Kidney (tissue), 14 donors: Measurements from ENCODE around the gene MEOX1. TPM values are rescaled to one million over a fixed set of nuclear protein-coding genes. Genes with fewer than 3 reads are reported as not detected.

Experiments
- DNase-seq, 5 donors: peaks; one replicate each; pipeline ENCODE4 v3.0.0-alpha.2; 2013 to 2020
- FAIRE-seq: peaks from 2 replicates; lab custom pipeline; 2012; peaks lifted over from hg19 to GRCh38; lab: Jason Lieb, UNC
- H3K27ac ChIP-seq, 2 donors: one replicate each; pipeline ENCODE4 v1.7.0; 2013; ENCODE audit warnings: low read depth in 2 of 2, low read length in 2 of 2, inconsistent platforms in 1 of 2
- H3K27me3 ChIP-seq: one replicate; pipeline ENCODE4 v1.7.1; 2013; ENCODE audit warnings: low read length, inconsistent platforms; ENCODE audit not compliant: control insufficient read depth, insufficient read depth
- H3K36me3 ChIP-seq, 3 donors: one replicate each; pipeline versions ENCODE4 v1.7.0 to v1.7.1; 2013; ENCODE audit warnings: low read length in 3 of 3, control low read depth in 1 of 3, inconsistent platforms in 1 of 3; ENCODE audit not compliant: insufficient read depth in 3 of 3, control insufficient read depth in 2 of 3
- H3K4me1 ChIP-seq, 3 donors: one replicate each; pipeline versions ENCODE4 v1.7.0 to v1.7.1; 2013; ENCODE audit warnings: low read length in 3 of 3, inconsistent platforms in 1 of 3, low read depth in 1 of 3; ENCODE audit not compliant: control insufficient read depth in 2 of 3, insufficient read depth in 2 of 3
- H3K4me3 ChIP-seq, 3 donors: one replicate each; pipeline versions ENCODE4 v1.7.0 to v1.8.1; 2013; ENCODE audit warnings: low read length in 3 of 3, control low read depth in 1 of 3, inconsistent platforms in 1 of 3
- H3K9ac ChIP-seq, 3 donors: one replicate each; pipeline versions ENCODE4 v1.7.0 to v1.7.1; 2013; ENCODE audit warnings: low read length in 3 of 3, control low read depth in 1 of 3, inconsistent platforms in 1 of 3
- H3K9me3 ChIP-seq, 3 donors: one replicate each; pipeline versions ENCODE4 v1.7.0 to v1.7.1; 2013; ENCODE audit warnings: low read length in 3 of 3, control low read depth in 1 of 3, inconsistent platforms in 1 of 3; ENCODE audit not compliant: control insufficient read depth in 2 of 3, insufficient read depth in 1 of 3
- CTCF ChIP-seq: IDR thresholded peaks from 3 replicates; pipeline ENCODE4 v1.5.1; 2012; ENCODE audit warnings: mild to moderate bottlenecking, moderate library complexity, borderline replicate concordance; ENCODE audit not compliant: insufficient read depth; ENCODE audit errors: extremely low read depth
- intact Hi-C: fragments of 100-400 bp; cut with DNase I; formaldehyde crosslinking; loops from one replicate; pipeline ENCODE4 v1.11.1; 2022
- polyA plus RNA-seq: library from polyadenylated mRNA; stranded (reverse); fragments of 350-450 nt; fragmentation: Illumina TruSeq; extraction: RNeasy Lipid Tissue Mini Kit (QIAGEN cat#74804); gene quantifications from one replicate; pipeline ENCODE4 v1.2.3, GENCODE V29; 2014; ENCODE audit warnings: low read depth, low replicate concordance; ENCODE audit not compliant: insufficient read depth
- total RNA-seq: library from RNA; stranded (reverse); fragmentation: NEBNext Ultra II Directional; extraction: Animal tissue kit (Norgen Biotek cat#: 25700); gene quantifications from one replicate; pipeline ENCODE4 v1.2.1, GENCODE V29; 2021
- donor health status: control.
- donor health status: control.
- donor health status: control.
- donor health status: control.
- donor health status: control.
- donor health status: DM: yes; HTN: yes; CAD: no.
- donor health status: Normal renal cell carcinoma (clear cell type).

MEOX1 gene
- total and polyA plus RNA-seq, 2 donors from 2014 or later, result 1.4 TPM; not detected in 1

GRCh38 chr17:43664096-43664495 lies 2.4 kb upstream of the MEOX1 start:
- intact Hi-C loops, result no loop called here
- Histone ChIP-seq H3K27me3 (no peaks in the 10 kb centered on the region), H3K36me3 (no peaks in the 10 kb centered on the region), H3K4me3 (no peak overlapping the region), H3K9ac (no peak overlapping the region), H3K4me1 (peaks cover 0 to 8% (median 0%) of the 10 kb centered on the region in 3 donors), H3K27ac (no peak overlapping the region), H3K9me3 (no peaks in the 10 kb centered on the region)
- no peak for TF ChIP-seq CTCF
- DNase-seq, result no peak
- no peak for FAIRE-seq

GRCh38 chr17:43663383-43663782 lies 1.7 kb upstream of the MEOX1 start:
- Histone ChIP-seq H3K36me3 (no peaks in the 10 kb centered on the region), H3K4me3 (no peak overlapping the region), H3K9me3 (no peaks in the 10 kb centered on the region), H3K27ac (no peak overlapping the region), H3K27me3 (no peaks in the 10 kb centered on the region), H3K9ac (no peak overlapping the region), H3K4me1 (peaks cover 0 to 8% (median 0%) of the 10 kb centered on the region in 3 donors)
- FAIRE-seq (no peak), DNase-seq (peak in 1 of 5 donors; percentile 7)
- intact Hi-C loops, result no loop called here
- no peak for TF ChIP-seq CTCF

- no peak for TF ChIP-seq CTCF
- intact Hi-C loops, result no loop called here
- Histone ChIP-seq H3K4me1 (peaks cover 0 to 8% (median 0%) of the 10 kb centered on the region in 3 donors), H3K9ac (no peak overlapping the region), H3K27ac (no peak overlapping the region), H3K9me3 (no peaks in the 10 kb centered on the region), H3K27me3 (no peaks in the 10 kb centered on the region), H3K4me3 (no peak overlapping the region), H3K36me3 (no peaks in the 10 kb centered on the region)
- no peak for FAIRE-seq
- DNase-seq, result peak in 2 of 5 donors; percentile 61 to 74
Measured at GRCh38 chr17:43662413-43663141, 855 bp upstream of the MEOX1 start.
